ENCODE results near the gene C16orf54.
"Not testable (repeated sequence)": the region's sequence is repeated elsewhere in the genome, so short reads cannot be mapped to it uniquely, and the experiment has no call there.

Gene C16orf54

GRCh38 chr16:29745853-29746345, at the start of gene C16orf54:
Gene C16orf54, minus strand, starts transcription at chr16:29745990. Its CDS starts 1,039 bp downstream, at chr16:29744951.
- DNase-seq = no peak

GRCh38 chr16:29794231-29794710, 48.5 kb upstream of the C16orf54 start:
- no peak for DNase-seq

- DNase-seq = not testable (repeated sequence)
These were observed 47.4 kb upstream of the C16orf54 start for GRCh38 chr16:29793153-29793552.

- DNase-seq = no peak
These were observed 46.3 kb upstream of the C16orf54 start for GRCh38 chr16:29791845-29792807.

- DNase-seq = no peak
These were observed 45.4 kb upstream of the C16orf54 start for GRCh38 chr16:29790949-29791844.

GRCh38 chr16:29790183-29790948, 44.6 kb upstream of the C16orf54 start, which contains the start of gene KIF22:
Gene KIF22, plus strand, starts transcription at chr16:29790751. Its CDS starts 9 bp downstream, at chr16:29790760.
- peak; percentile 98 for DNase-seq

- no peak for DNase-seq
These were observed 44.0 kb upstream of the C16orf54 start for GRCh38 chr16:29789775-29790182.

- DNase-seq = not testable (repeated sequence)
These were observed 41.4 kb upstream of the C16orf54 start for GRCh38 chr16:29787155-29787554.

- DNase-seq = no peak
These were observed 39.2 kb upstream of the C16orf54 start for GRCh38 chr16:29784901-29785500.

GRCh38 chr16:29784157-29784556, 38.4 kb upstream of the C16orf54 start:
- no peak for DNase-seq

- not testable (repeated sequence) for DNase-seq
These were observed 37.5 kb upstream of the C16orf54 start for GRCh38 chr16:29783094-29783953.

- DNase-seq = no peak
These were observed 33.7 kb upstream of the C16orf54 start for GRCh38 chr16:29779474-29779873.

- DNase-seq = no peak
These were observed 32.0 kb upstream of the C16orf54 start, which contains the start of gene ZG16 for GRCh38 chr16:29777576-29778350. Gene ZG16, plus strand, starts transcription at chr16:29778256. Its CDS starts 1,011 bp downstream, at chr16:29779267.

- DNase-seq = no peak
These were observed 30.1 kb upstream of the C16orf54 start for GRCh38 chr16:29775742-29776408.

GRCh38 chr16:29774730-29775129, 28.9 kb upstream of the C16orf54 start:
- no peak for DNase-seq

GRCh38 chr16:29772330-29772729, 26.5 kb upstream of the C16orf54 start:
- not testable (repeated sequence) for DNase-seq

GRCh38 chr16:29770250-29770929, 24.6 kb upstream of the C16orf54 start:
- DNase-seq = peak; percentile 37

- no peak for DNase-seq
These were observed 23.7 kb upstream of the C16orf54 start for GRCh38 chr16:29769507-29769906.

All from DMS153 (cell line).